Measurements from ENCODE around the gene PHF11.
"Not testable (repeated sequence)": the region's sequence is repeated elsewhere in the genome, so short reads cannot be mapped to it uniquely, and the experiment has no call there.

PHF11 gene

DNA sequence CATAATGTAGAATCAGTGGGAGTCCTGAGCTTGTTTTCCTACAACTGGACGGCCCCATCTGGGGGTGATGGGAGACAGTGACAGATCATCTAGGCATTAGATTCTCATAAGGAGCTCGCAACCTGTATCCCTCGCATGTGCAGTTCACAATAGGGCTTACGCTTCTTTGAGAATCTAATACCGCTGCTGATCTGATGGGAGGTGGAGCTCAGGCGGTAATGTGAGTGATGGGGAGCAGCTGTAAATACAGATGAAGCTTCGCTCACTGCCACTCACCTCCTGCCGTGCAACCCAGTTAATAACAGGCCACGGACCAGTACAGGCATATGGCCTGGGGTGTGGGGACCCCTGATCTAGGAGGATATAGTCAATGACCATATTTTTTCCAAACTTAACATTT is 50.8 kb downstream of the PHF11 start:
- no peak for DNase-seq (ENCODE audit: low spot score)

DNA sequence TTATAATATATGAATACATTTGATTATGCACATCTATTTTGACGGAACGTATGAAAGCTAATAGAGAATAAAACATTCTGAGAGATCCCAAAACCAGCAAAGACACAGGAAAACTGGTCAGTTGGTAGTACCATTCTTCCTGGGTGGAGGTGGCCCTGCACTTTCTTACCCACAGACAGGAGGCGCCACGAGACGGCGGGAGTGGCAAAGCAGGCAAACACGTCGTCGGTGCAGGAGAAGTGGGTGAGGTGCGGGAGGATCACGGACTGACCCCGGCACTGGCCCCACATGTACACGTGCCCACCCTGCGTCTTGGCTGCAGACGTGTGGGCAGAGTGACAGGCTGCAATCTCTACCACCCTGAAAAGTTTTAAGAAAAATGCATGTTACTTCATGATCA is 53.5 kb downstream of the PHF11 start:
- no peak for DNase-seq (ENCODE audit: low spot score)

DNA sequence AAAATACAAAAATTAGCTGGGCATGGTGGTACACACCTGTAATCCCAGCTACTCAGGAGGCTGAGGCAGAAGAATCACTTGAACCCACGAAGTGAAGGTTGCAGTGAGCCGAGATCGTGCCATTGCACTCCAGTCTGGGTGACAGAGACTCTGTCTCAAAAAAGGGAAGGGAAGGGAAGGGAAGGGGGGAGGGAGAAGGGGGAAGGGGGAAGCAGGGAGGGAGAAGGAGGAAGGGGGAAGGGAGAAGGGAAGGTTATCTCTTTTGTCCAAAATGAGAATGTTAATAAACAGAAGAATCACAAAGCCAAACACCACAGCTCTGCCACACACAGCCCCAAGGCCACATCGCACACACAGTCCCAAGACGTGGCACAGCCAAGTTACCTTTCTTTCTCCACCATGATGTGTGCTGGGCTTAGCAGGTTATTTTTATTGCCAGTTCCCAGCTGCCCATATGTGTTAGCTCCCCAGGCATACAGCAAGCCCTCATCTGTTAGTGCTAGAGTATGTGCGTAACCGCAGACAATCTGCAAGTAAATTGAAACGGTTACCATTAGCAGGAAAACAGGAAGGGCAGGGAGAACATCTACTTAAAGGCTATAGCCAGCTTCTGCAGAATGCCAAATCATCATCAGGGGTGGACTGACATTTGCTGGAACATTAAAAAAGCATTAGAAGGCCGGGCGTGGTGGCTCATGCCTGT is 55.3 kb downstream of the PHF11 start:
- DNase-seq (ENCODE audit: low spot score), result no peak

DNA sequence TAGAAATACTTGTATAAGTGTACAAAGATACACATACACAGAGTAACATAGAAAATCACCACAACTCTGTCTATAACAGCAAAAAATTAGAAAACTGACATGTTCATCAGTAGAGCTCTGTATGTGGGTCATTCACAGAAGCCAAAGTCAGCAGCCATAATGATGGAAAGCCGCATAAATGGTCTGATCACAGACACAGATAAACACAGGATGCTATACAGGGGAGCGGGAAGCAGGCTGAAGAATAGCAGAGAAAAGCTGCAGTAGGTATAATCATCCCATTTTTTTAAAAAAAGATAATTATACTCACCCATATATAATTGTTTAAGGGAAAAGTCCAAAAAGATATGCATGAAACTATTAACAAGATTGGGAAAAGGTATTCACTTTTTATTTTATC is 58.1 kb downstream of the PHF11 start:
- DNase-seq (ENCODE audit: low spot score), result no peak

DNA sequence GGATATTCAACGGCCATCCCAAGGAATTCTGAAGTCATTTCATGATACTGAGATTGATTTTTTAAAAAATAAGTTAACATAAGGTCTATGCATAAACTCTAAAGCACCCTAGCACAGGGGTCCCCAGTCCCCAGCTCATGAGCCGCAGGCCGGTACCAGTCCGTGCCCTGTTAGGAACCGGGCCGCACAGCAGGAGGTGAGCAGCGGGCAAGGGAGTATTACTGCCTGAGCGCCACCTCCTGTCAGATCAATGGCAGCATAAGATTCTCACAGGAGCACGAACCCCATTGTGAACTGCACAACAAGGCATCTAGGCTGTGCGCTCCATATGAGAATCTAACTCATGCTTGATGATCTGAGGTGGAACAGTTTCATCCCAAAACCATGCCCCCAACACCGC is 58.6 kb downstream of the PHF11 start:
- DNase-seq (ENCODE audit: low spot score), result no peak

DNA sequence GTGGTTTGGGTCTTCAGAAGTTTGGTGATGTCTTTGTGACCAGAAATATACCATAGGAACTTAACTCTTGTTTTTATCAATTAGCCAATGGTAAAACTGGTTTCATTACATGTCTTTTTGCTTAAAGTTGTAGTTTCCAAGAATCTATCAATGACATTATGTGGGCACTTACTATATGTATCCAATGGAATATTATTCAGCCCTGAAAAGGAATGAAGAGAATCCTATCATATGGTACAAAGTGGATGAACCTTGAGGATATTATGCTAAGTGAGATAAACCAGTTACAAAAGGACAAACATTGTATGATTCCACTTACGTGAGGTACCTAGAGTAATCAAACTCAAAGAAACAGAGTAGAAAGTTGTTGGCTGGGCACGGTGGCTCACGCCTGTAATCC is 63.3 kb downstream of the PHF11 start:
- DNase-seq (ENCODE audit: low spot score), result no peak

DNA sequence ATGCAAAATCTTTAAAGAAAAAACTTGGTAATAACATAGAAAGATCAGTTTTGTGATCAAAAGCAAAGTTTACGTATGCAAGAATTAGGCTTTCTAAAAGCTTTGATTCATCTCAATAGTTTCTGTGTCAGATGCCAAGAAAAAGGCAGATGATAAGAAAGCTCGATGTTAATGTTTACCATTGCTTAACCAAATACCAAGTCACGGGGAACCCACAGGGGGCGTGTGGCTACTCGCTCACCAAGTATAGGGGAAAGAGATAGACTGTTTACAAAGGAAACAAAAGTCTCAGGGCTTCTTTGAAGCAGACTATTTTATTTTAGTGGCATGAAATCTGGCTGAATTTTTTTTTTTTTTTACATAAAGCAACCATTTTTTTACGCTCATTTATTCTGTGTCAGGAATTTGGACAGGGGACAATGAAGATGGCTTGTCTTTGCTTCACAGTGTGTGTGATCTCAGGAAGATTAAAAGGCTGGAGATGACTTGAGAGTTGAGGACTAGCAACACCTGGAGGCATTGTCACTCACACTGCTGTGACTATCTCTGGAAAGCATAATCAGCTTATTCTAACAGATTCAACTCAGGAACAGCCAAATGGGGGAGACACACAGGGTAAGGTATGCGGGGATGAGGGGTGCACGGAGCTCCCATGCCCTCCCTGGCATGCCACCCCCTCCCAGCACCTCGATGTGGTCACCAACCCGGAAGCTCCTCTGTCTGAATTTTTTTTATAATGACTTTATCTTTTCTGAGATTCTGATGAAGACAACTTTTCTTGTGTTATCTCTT is 64.7 kb downstream of the PHF11 start:
- no peak for DNase-seq (ENCODE audit: low spot score)

DNA sequence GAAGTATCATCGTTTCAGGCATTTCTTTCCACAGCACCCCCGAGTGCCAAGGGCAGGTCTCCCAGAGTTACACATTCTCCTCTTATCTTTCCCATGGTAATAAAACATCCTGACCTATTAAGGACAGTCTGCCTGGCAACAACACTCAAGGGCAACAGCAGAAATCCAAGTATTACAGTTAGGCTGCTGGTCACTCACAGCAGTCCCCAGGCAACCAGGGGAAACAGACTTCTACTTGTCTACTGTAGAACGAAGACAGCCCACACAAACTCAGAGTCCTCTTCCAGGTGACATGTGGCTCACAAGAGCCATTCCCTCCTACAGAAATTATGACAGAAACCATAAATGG is 65.3 kb downstream of the PHF11 start:
- no peak for DNase-seq (ENCODE audit: low spot score)

DNA sequence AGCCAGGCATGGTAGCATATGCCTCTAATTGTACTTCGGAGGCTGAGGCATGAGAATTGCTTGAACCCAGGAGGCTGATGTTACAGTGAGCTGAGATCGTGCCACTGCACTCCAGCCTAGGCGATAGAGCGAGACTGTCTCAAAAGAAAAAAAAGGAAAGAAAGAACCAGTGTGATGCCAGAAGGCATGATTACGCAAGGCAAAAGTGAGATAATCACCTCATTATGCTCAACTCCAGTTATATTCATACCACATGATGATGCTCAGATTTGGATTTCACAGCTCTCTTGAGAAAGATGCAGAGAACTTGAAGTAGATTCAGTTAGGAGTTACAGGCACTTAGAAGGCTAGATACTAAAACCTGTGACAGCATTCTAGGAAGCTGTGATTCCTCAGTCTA is 67.8 kb downstream of the PHF11 start:
- no peak for DNase-seq (ENCODE audit: low spot score)

DNA sequence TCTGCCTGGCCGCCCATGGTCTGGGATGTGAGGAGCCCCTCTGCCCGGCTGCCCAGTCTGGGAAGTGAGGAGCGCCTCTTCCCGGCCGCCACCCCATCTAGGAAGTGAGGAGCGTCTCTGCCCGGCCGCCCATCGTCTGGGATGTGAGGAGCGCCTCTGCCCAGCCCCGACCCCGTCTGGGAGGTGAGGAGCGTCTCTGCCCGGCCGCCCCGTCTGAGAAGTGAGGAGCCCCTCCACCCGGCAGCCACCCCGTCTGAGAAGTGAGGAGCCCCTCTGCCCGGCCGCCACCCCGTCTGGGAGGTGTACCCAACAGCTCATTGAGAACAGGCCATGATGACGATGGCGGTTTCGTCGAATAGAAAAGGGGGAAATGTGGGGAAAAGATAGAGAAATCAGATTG is 69.7 kb downstream of the PHF11 start:
- not testable (repeated sequence) for DNase-seq (ENCODE audit: low spot score)

DNA sequence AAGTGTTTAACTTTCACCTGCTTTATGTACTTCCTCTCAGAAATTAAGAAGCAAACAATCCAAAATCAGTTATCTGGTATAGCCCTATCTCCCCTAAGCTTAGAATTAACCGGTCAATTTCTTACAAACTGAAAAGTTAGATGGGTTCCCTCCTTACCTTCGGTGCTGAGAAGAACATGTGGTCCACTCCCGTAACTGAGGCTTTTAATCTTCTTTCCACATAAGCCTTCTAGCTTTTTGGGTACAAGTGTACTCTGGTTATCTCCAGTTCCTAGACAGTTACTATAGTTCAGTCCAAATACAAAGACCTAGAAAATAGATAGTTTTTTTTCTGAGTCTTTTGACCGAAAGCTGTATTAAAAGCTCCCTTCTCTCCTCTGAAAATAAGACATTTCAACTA is 70.7 kb downstream of the PHF11 start:
- DNase-seq (ENCODE audit: low spot score), result no peak

DNA sequence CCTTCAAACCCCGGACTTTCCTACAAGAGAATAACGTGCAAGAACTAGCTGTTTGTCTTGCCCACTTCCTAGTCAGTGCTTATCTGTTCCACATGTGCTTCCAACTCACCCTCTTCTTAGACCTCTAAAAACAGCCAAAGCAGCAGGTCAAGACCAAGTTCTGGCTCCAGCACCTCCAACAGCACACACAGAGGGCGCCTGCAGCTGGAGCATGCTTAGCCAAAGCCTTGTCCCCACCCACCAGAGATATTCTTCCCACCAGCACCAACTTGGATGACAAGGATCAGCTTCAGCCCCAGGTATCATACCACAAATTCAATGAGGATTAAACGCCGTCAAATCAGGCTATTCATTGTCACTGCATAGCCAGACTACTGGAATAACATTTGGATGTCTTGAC is 71.7 kb downstream of the PHF11 start:
- DNase-seq (ENCODE audit: low spot score), result no peak

DNA sequence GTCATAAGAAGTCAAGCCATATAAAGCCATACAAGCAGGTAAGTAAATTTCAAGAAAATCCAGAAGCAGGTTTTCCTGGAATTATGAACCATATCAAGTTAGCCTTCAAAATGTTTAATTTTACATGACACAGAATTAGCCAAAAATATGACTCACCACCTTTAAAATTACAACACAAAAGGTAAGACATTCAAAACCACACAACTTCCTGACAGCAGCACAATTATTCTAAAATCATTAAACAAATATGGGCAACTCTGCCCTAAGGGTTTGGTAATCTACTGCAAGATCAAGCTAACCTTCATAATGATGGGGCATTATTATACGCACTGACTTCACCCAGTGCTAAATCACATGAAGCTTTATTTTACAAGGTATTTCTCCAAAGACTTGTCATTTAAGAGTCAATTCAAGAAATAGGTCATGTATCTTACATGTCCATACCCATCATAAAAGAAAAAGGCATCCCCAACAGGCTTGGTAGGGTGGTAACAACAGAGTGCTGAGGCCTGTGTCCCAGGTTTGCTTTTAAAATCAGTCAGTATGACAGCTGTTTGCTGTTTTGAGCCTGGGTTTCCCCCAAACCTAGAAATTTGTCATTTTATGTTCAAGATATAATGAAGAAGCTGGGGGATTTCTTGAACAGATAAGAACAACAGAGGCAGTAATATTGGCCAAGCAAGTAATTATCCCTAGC is 74.4 kb downstream of the PHF11 start:
- no peak for DNase-seq (ENCODE audit: low spot score)

DNA sequence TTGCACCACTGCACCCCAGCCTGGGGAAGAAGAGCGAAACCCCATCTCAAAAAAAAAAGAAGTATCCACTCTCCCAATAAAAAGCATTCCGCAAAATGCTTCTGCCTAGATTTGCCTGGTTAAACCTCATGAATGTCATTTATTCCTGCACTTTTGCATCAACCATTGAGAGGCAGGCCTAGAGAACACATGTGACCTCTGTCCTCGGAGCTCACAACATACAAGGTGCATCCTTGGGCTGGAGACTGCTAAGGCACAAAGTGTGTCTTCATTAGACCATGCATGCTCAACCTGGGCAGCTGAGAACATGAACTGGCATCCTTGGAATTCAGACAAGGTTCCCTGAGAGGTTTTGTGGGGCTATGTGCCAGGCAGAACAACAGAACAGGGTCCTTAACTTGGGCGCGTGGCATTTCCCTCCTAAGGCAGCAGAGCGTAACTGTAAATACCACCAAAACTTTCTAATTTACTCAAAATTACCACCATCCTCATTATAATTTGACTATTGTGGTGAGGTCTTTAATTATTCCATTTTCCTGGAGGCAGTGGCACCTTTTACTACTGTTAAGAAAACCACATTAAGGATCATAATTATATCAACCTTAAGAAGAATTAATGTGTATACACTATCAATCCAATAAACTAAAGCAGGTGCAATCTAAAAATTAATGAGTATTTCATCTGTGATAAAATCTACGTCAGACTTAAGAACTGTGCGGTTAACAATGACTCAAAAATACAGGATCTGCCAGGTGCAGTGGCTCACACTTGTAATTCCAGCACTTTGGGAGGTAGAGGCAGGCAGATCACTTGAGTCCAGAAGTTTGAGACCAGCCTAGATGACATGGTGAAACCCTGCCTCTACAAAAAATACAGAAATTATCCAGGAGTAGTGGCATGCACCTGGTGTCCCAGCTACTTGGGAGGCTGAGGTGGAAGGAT is 75.8 kb downstream of the PHF11 start:
- no peak for DNase-seq (ENCODE audit: low spot score)
